ENCODE data around the gene FLNB. TPM values are rescaled to one million over a fixed set of nuclear protein-coding genes. Genes with fewer than 3 reads are reported as not detected.

The FLNB gene
- total RNA-seq, 1 donor from 2014 or later = 40.4 TPM

- H3K36me3 Mint-ChIP-seq (ENCODE audit: low read depth) = peaks cover 4% of the 10 kb centered on the region
- no peak for DNase-seq (ENCODE audit: low read depth, low spot score)
- H3K27ac Mint-ChIP-seq (ENCODE audit: unreplicated experiment) = no peak overlapping the region
- peaks cover 5% of the 10 kb centered on the region for H3K4me1 Mint-ChIP-seq
- no peaks in the 10 kb centered on the region for H3K9me3 Mint-ChIP-seq
- H3K27me3 Mint-ChIP-seq (ENCODE audit: low read depth) = no peaks in the 10 kb centered on the region
- TF ChIP-seq CTCF (conservative IDR thresholded peaks at IDR 0.05) = no peak
- H3K4me3 Mint-ChIP-seq = no peak overlapping the region
These were observed 156.9 kb downstream of the FLNB start for GRCh38 chr3:58164906-58165821.

GRCh38 chr3:58167431-58168351 is 159.5 kb downstream of the FLNB start:
- TF ChIP-seq CTCF (conservative IDR thresholded peaks at IDR 0.05) = peak; percentile 79
- no peaks in the 10 kb centered on the region for H3K9me3 Mint-ChIP-seq
- H3K4me1 Mint-ChIP-seq = peaks cover 5% of the 10 kb centered on the region
- H3K27ac Mint-ChIP-seq (ENCODE audit: unreplicated experiment) = no peak overlapping the region
- H3K27me3 Mint-ChIP-seq (ENCODE audit: low read depth) = no peaks in the 10 kb centered on the region
- peak; percentile 66 for DNase-seq (ENCODE audit: low read depth, low spot score)
- no peak overlapping the region for H3K4me3 Mint-ChIP-seq
- H3K36me3 Mint-ChIP-seq (ENCODE audit: low read depth) = peaks cover 2% of the 10 kb centered on the region

- TF ChIP-seq CTCF (conservative IDR thresholded peaks at IDR 0.05) = no peak
- Mint-ChIP-seq H3K4me1 (peaks cover 5% of the 10 kb centered on the region), H3K4me3 (no peak overlapping the region), H3K36me3 (ENCODE audit: low read depth) (peaks cover 2% of the 10 kb centered on the region), H3K27me3 (ENCODE audit: low read depth) (no peaks in the 10 kb centered on the region), H3K27ac (ENCODE audit: unreplicated experiment) (no peak overlapping the region), H3K9me3 (no peaks in the 10 kb centered on the region)
- DNase-seq (ENCODE audit: low read depth, low spot score) = no peak
These were observed 160.3 kb downstream of the FLNB start for GRCh38 chr3:58168498-58168897.

GRCh38 chr3:58169371-58169770 is 161.1 kb downstream of the FLNB start:
- no peak for TF ChIP-seq CTCF (conservative IDR thresholded peaks at IDR 0.05)
- H3K4me3 Mint-ChIP-seq = no peak overlapping the region
- no peaks in the 10 kb centered on the region for H3K27me3 Mint-ChIP-seq (ENCODE audit: low read depth)
- H3K36me3 Mint-ChIP-seq (ENCODE audit: low read depth) = peaks cover 2% of the 10 kb centered on the region
- peak overlapping the region; percentile 57 for H3K27ac Mint-ChIP-seq (ENCODE audit: unreplicated experiment)
- H3K4me1 Mint-ChIP-seq = peaks cover 8% of the 10 kb centered on the region
- DNase-seq (ENCODE audit: low read depth, low spot score) = no peak
- H3K9me3 Mint-ChIP-seq = no peaks in the 10 kb centered on the region

GRCh38 chr3:58170376-58170775 is 162.2 kb downstream of the FLNB start:
- peaks cover 2% of the 10 kb centered on the region for H3K36me3 Mint-ChIP-seq (ENCODE audit: low read depth)
- TF ChIP-seq CTCF (conservative IDR thresholded peaks at IDR 0.05) = no peak
- DNase-seq (ENCODE audit: low read depth, low spot score) = no peak
- H3K4me3 Mint-ChIP-seq = no peak overlapping the region
- H3K4me1 Mint-ChIP-seq = peaks cover 15% of the 10 kb centered on the region
- H3K27ac Mint-ChIP-seq (ENCODE audit: unreplicated experiment) = no peak overlapping the region
- H3K9me3 Mint-ChIP-seq = no peaks in the 10 kb centered on the region
- no peaks in the 10 kb centered on the region for H3K27me3 Mint-ChIP-seq (ENCODE audit: low read depth)

All from neural crest cell (in vitro differentiated cells).